ENCODE data around the gene FASTK.
A peak's percentile ranks its signal among the peaks of the same experiment; 100 is the strongest.

The FASTK gene

DNA sequence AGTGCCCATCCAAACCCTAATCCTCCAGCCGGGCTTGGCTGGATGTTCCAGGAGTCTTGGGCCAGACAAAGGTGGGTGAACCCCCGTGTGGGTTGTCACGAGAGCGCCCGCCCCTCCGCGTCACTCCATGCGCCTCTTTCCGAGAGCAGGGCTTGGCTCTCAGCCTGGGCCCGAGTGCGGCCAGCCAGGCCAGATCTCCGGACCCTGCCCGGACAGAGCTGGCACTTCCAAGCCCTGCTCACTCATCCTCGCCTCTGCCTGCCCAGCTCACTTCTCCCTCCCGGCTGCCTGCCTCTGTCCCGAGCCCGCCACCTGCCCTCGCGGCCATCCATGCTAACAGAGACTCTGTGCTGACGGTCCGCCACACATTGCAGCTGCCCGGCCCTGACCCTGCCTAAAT, 40.3 kb upstream of the FASTK start:
- H4K91ac ChIP-seq (ENCODE audit: low read length), result no peak overlapping the region
- H2AFZ ChIP-seq (ENCODE audit: low read depth, low read length), result no peak overlapping the region
- no peak overlapping the region for H3K4me2 ChIP-seq (ENCODE audit: low read length, poor library complexity, severe bottlenecking)
- no peak overlapping the region for H2BK15ac ChIP-seq (ENCODE audit: low read depth, poor library complexity, severe bottlenecking)
- peaks cover 66 to 90% of the 10 kb centered on the region in 2 experiments for H3K36me3 ChIP-seq (ENCODE audit: control insufficient read depth in 1 of 2, insufficient read depth in 2 of 2, low read depth in 1 of 2, low read length in 2 of 2)
- peaks cover 29% of the 10 kb centered on the region for H3K4me1 ChIP-seq (ENCODE audit: control insufficient read depth, insufficient read depth, low read depth, low read length)
- no peak overlapping the region for H3K27ac ChIP-seq (ENCODE audit: low read length, poor library complexity, severe bottlenecking)
- H3K9ac ChIP-seq (ENCODE audit: low read length), result no peak overlapping the region
- peaks cover 53% of the 10 kb centered on the region for H3K79me1 ChIP-seq (replicated peaks; ENCODE audit: low read length, poor library complexity, severe bottlenecking)
- no peak overlapping the region for H3K4ac ChIP-seq (ENCODE audit: low read depth in 1 of 2, low read length in 2 of 2)
- no peak overlapping the region for H2BK5ac ChIP-seq (ENCODE audit: low read depth, low read length, poor library complexity, severe bottlenecking)
- no peak overlapping the region for H3K18ac ChIP-seq (ENCODE audit: low read depth in 1 of 2, low read length in 2 of 2)
- no peak overlapping the region for H3K14ac ChIP-seq (ENCODE audit: low read length in 2 of 2)
- H3K23ac ChIP-seq (ENCODE audit: low read length in 2 of 2), result no peak overlapping the region
- no peak overlapping the region for H2AK5ac ChIP-seq (ENCODE audit: low read length, severe bottlenecking)
- no peaks in the 10 kb centered on the region for H3K27me3 ChIP-seq (ENCODE audit: control insufficient read depth in 1 of 2, insufficient read depth in 1 of 2, low read length in 2 of 2)
- H4K8ac ChIP-seq (ENCODE audit: low read length), result no peak overlapping the region
- H2BK12ac ChIP-seq (ENCODE audit: low read length in 2 of 2), result no peak overlapping the region
- no peak overlapping the region for H3K4me3 ChIP-seq (ENCODE audit: insufficient read depth in 1 of 2, low read depth in 1 of 2, low read length in 2 of 2)
- DNase-seq, result no peak
- 96% methylated on average over 22 of the region's 22 CpGs for WGBS
- H3K9me3 ChIP-seq (ENCODE audit: control insufficient read depth, low read length), result no peaks in the 10 kb centered on the region
- no peak overlapping the region for H2BK120ac ChIP-seq (ENCODE audit: low read depth, low read length)

DNA sequence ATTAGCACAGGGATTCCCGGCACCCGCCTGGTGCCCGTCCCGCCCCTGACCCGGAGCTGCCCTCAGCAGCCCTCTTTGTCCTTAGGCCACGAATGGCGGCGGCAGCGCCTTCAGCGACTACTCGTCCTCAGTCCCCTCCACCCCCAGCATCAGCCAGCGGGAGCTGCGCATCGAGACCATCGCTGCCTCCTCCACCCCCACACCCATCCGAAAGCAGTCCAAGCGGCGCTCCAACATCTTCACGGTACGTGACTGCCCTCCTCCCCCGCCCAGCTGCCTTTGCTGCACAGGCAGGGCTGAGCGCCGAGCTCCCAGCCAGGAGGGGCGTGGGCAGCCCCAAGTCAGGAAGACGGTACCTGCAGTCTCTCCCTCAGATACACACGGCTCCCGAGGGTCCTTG, 39.3 kb upstream of the FASTK start:
- H3K36me3 ChIP-seq (ENCODE audit: control insufficient read depth in 1 of 2, insufficient read depth in 2 of 2, low read depth in 1 of 2, low read length in 2 of 2), result peaks cover 61 to 88% of the 10 kb centered on the region in 2 experiments
- no peak overlapping the region for H2BK5ac ChIP-seq (ENCODE audit: low read depth, low read length, poor library complexity, severe bottlenecking)
- no peak overlapping the region for H3K4ac ChIP-seq (ENCODE audit: low read depth in 1 of 2, low read length in 2 of 2)
- no peak overlapping the region for H3K14ac ChIP-seq (ENCODE audit: low read length in 2 of 2)
- H4K8ac ChIP-seq (ENCODE audit: low read length), result peak overlapping the region; percentile 21
- DNase-seq, result no peak
- H2BK12ac ChIP-seq (ENCODE audit: low read length in 2 of 2), result no peak overlapping the region
- no peak overlapping the region for H2BK120ac ChIP-seq (ENCODE audit: low read depth, low read length)
- H3K27me3 ChIP-seq (ENCODE audit: control insufficient read depth in 1 of 2, insufficient read depth in 1 of 2, low read length in 2 of 2), result no peaks in the 10 kb centered on the region
- H2AK5ac ChIP-seq (ENCODE audit: low read length, severe bottlenecking), result no peak overlapping the region
- no peak overlapping the region for H3K4me2 ChIP-seq (ENCODE audit: low read length, poor library complexity, severe bottlenecking)
- H3K79me1 ChIP-seq (replicated peaks; ENCODE audit: low read length, poor library complexity, severe bottlenecking), result peaks cover 54% of the 10 kb centered on the region
- no peak overlapping the region for H2AFZ ChIP-seq (ENCODE audit: low read depth, low read length)
- H3K18ac ChIP-seq (ENCODE audit: low read depth in 1 of 2, low read length in 2 of 2), result no peak overlapping the region
- no peak overlapping the region for H2BK15ac ChIP-seq (ENCODE audit: low read depth, poor library complexity, severe bottlenecking)
- H3K4me1 ChIP-seq (ENCODE audit: control insufficient read depth, insufficient read depth, low read depth, low read length), result peaks cover 25% of the 10 kb centered on the region
- 95% methylated on average over 25 of the region's 27 CpGs for WGBS
- peak overlapping the region; percentile 47 for H4K91ac ChIP-seq (ENCODE audit: low read length)
- no peak overlapping the region for H3K4me3 ChIP-seq (ENCODE audit: insufficient read depth in 1 of 2, low read depth in 1 of 2, low read length in 2 of 2)
- H3K27ac ChIP-seq (ENCODE audit: low read length, poor library complexity, severe bottlenecking), result no peak overlapping the region
- H3K9me3 ChIP-seq (ENCODE audit: control insufficient read depth, low read length), result no peaks in the 10 kb centered on the region
- H3K23ac ChIP-seq (ENCODE audit: low read length in 2 of 2), result no peak overlapping the region
- H3K9ac ChIP-seq (ENCODE audit: low read length), result no peak overlapping the region

DNA sequence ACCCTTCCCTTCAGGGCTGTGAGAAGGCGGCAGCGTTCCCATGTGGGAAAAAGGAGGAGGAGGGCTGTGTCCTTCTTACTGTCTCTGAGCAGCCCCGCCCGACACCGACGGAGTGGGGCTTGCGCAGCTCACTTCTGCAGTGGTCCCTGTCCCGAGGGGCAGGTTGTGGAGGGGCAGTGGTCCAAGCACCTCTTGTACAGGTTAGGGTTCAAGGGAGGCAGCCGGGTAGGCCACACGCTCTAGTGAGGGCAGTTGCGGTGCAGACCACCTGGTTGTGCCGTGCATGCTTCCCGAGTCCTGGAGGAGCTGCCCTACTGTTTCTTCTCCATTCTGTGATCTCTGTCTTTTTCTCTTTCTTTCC, 38.4 kb upstream of the FASTK start:
- Histone ChIP-seq H3K79me1 (replicated peaks; ENCODE audit: low read length, poor library complexity, severe bottlenecking) (peaks cover 49% of the 10 kb centered on the region), H2BK15ac (ENCODE audit: low read depth, poor library complexity, severe bottlenecking) (no peak overlapping the region), H3K18ac (ENCODE audit: low read depth in 1 of 2, low read length in 2 of 2) (no peak overlapping the region), H3K4ac (ENCODE audit: low read depth in 1 of 2, low read length in 2 of 2) (no peak overlapping the region), H3K23ac (ENCODE audit: low read length in 2 of 2) (no peak overlapping the region), H4K91ac (ENCODE audit: low read length) (no peak overlapping the region), H3K4me2 (ENCODE audit: low read length, poor library complexity, severe bottlenecking) (no peak overlapping the region), H3K4me3 (ENCODE audit: insufficient read depth in 1 of 2, low read depth in 1 of 2, low read length in 2 of 2) (no peak overlapping the region), H2BK120ac (ENCODE audit: low read depth, low read length) (no peak overlapping the region), H2BK12ac (ENCODE audit: low read length in 2 of 2) (no peak overlapping the region), H3K14ac (ENCODE audit: low read length in 2 of 2) (no peak overlapping the region), H3K4me1 (ENCODE audit: control insufficient read depth, insufficient read depth, low read depth, low read length) (peaks cover 25% of the 10 kb centered on the region), H2AK5ac (ENCODE audit: low read length, severe bottlenecking) (no peak overlapping the region), H3K9me3 (ENCODE audit: control insufficient read depth, low read length) (no peaks in the 10 kb centered on the region), H3K27me3 (ENCODE audit: control insufficient read depth in 1 of 2, insufficient read depth in 1 of 2, low read length in 2 of 2) (no peaks in the 10 kb centered on the region), H3K9ac (ENCODE audit: low read length) (no peak overlapping the region), H2BK5ac (ENCODE audit: low read depth, low read length, poor library complexity, severe bottlenecking) (no peak overlapping the region), H2AFZ (ENCODE audit: low read depth, low read length) (no peak overlapping the region), H3K36me3 (ENCODE audit: control insufficient read depth in 1 of 2, insufficient read depth in 2 of 2, low read depth in 1 of 2, low read length in 2 of 2) (peaks cover 53 to 79% of the 10 kb centered on the region in 2 experiments), H3K27ac (ENCODE audit: low read length, poor library complexity, severe bottlenecking) (no peak overlapping the region), H4K8ac (ENCODE audit: low read length) (no peak overlapping the region)
- no peak for DNase-seq
- WGBS, result 95% methylated on average over 13 of the region's 13 CpGs

DNA sequence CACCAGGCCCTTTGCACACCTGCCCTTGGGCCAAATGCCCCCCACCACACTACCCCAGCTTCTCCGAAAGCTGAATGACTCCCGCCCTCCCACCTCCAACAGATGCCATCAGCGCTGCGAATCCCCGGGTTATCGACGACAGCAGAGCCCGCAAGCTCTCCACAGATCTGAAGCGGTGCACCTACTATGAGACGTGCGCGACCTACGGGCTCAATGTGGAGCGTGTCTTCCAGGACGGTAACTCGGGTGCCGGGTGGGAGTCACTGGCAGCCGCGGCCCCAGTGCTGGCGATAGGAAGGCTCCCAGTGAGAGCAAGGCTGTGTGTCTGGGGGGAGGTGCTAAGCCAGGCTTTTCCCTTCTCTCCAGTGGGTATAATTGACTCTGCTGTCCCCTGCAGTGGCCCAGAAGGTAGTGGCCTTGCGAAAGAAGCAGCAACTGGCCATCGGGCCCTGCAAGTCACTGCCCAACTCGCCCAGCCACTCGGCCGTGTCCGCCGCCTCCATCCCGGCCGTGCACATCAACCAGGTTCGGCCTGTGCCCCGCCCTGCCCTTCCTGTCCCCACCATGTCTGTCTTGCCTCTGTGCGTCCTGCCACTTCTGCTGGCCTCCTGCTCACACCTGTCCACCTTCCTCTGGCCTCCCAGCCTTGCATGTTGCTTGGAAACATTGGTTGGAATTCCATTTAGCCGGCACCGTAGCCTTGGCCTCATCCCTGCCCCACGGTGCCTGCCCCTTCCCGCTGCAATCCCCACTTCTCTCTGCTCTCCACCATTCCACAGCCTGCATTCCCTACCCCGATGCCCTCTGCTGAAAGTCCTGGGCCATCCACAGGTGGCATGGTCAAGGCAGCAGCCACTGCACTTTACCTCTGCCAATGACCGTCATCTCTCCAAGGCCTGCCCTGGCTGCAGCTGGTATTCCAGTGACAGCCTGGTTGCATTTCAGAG, 37.8 kb upstream of the FASTK start:
- Histone ChIP-seq H3K23ac (ENCODE audit: low read length in 2 of 2) (no peak overlapping the region), H3K18ac (ENCODE audit: low read depth in 1 of 2, low read length in 2 of 2) (no peak overlapping the region), H2BK120ac (ENCODE audit: low read depth, low read length) (no peak overlapping the region), H3K4ac (ENCODE audit: low read depth in 1 of 2, low read length in 2 of 2) (no peak overlapping the region), H4K91ac (ENCODE audit: low read length) (peak overlapping the region; percentile 1), H4K8ac (ENCODE audit: low read length) (no peak overlapping the region), H3K9ac (ENCODE audit: low read length) (no peak overlapping the region), H2AFZ (ENCODE audit: low read depth, low read length) (no peak overlapping the region), H3K4me3 (ENCODE audit: insufficient read depth in 1 of 2, low read depth in 1 of 2, low read length in 2 of 2) (peak overlapping the region in 1 of 2 experiments; percentile 15), H3K14ac (ENCODE audit: low read length in 2 of 2) (no peak overlapping the region), H3K4me2 (ENCODE audit: low read length, poor library complexity, severe bottlenecking) (no peak overlapping the region), H3K27ac (ENCODE audit: low read length, poor library complexity, severe bottlenecking) (no peak overlapping the region), H3K4me1 (ENCODE audit: control insufficient read depth, insufficient read depth, low read depth, low read length) (peaks cover 31% of the 10 kb centered on the region), H3K79me1 (replicated peaks; ENCODE audit: low read length, poor library complexity, severe bottlenecking) (peaks cover 46% of the 10 kb centered on the region), H2BK15ac (ENCODE audit: low read depth, poor library complexity, severe bottlenecking) (no peak overlapping the region), H3K9me3 (ENCODE audit: control insufficient read depth, low read length) (no peaks in the 10 kb centered on the region), H3K36me3 (ENCODE audit: control insufficient read depth in 1 of 2, insufficient read depth in 2 of 2, low read depth in 1 of 2, low read length in 2 of 2) (peaks cover 46 to 73% of the 10 kb centered on the region in 2 experiments), H2BK12ac (ENCODE audit: low read length in 2 of 2) (no peak overlapping the region), H2AK5ac (ENCODE audit: low read length, severe bottlenecking) (no peak overlapping the region), H2BK5ac (ENCODE audit: low read depth, low read length, poor library complexity, severe bottlenecking) (no peak overlapping the region), H3K27me3 (ENCODE audit: control insufficient read depth in 1 of 2, insufficient read depth in 1 of 2, low read length in 2 of 2) (no peaks in the 10 kb centered on the region)
- 97% methylated on average over 38 of the region's 38 CpGs for WGBS
- no peak for DNase-seq
